ENCODE data around the gene NXPE4. TPM values are rescaled to one million over a fixed set of nuclear protein-coding genes. Genes with fewer than 3 reads are reported as not detected.

The NXPE4 gene
- total RNA-seq, 4 donors from 2014 or later: 0.22 TPM; not detected in 3

DNA sequence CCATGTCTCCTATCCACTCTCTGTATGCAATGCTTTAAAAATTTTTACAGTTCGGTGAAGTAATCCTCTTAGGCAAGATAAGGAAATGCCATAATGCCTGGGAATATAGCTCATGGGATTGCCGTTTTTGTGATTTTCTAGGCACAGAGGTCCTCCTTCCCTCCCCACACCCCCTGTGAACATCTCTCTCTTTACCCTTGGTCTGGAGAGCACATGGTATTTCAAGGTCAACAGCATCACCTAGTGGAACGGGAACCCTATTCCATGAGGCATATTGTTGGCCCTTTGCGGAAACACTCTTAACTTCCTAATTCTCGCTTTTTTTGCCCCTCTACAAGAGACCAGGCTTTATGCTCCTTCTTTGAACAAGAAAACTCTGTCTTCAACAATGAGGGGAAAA, 8.8 kb downstream of the NXPE4 start:
- TF ChIP-seq, protein P1, sequence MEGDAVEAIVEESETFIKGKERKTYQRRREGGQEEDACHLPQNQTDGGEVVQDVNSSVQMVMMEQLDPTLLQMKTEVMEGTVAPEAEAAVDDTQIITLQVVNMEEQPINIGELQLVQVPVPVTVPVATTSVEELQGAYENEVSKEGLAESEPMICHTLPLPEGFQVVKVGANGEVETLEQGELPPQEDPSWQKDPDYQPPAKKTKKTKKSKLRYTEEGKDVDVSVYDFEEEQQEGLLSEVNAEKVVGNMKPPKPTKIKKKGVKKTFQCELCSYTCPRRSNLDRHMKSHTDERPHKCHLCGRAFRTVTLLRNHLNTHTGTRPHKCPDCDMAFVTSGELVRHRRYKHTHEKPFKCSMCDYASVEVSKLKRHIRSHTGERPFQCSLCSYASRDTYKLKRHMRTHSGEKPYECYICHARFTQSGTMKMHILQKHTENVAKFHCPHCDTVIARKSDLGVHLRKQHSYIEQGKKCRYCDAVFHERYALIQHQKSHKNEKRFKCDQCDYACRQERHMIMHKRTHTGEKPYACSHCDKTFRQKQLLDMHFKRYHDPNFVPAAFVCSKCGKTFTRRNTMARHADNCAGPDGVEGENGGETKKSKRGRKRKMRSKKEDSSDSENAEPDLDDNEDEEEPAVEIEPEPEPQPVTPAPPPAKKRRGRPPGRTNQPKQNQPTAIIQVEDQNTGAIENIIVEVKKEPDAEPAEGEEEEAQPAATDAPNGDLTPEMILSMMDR (IDR thresholded peaks at IDR 0.05; ENCODE audit: low read depth): no peak

DNA sequence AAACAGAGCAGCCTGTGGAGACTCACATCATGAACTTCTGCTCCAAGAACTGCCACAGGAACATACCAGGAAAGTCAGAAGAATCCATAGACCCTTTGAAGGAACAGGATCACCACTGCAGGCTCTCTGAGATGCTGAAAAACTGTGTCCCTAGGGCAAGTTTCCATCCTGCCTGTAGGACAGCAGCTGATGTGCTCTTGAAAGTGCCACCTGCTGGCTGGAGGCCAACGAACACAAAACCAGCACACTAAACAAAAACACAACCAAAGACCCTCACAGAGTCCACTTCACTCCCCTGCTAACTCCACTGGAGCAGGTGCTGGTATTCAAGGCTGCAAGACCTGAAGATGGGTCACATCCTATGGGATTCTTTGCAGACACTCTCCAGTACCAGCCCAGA, 23.9 kb downstream of the NXPE4 start:
- TF ChIP-seq, protein P1 (IDR thresholded peaks at IDR 0.05; ENCODE audit: low read depth): no peak

DNA sequence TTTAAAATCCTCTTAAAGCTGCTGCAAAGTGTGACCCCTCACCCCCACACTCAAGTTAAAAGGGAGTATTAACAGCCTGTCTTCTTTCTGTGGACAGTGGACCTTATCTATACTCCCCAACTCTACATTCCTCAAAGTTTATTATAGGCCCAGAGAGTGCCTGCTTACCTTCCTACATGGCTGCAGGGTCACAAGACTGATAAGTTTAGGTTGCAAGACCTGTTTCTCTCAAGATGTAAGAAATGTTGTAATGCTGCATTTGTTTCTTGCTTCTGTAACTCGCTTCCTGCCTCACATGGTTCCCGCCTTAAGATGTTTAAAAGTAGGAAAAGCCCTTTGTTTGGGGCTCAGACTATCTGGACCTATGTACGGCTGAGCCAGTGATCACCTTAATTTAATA, 25.8 kb downstream of the NXPE4 start:
- TF ChIP-seq, protein P1 (IDR thresholded peaks at IDR 0.05; ENCODE audit: low read depth): no peak

DNA sequence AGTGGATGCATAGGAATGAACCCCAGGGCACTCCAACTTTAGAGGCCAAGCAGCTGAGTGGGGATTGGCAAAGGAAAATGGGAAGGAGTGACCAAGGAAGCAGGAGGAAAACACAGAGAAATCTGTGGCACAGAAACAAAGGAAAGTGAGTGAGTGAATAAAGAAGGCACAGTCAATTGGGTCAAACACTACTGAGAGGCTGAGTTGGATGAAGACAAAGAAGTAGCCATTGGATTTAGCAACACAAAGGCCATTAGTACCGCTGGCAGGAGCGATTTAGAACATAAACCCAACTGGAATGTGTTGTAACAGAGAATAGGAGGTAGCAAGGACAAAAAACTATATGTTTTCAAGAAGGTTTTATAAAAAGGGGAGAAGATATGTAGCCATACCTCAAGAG, 29.3 kb downstream of the NXPE4 start:
- TF ChIP-seq, protein P1 (IDR thresholded peaks at IDR 0.05; ENCODE audit: low read depth): no peak

DNA sequence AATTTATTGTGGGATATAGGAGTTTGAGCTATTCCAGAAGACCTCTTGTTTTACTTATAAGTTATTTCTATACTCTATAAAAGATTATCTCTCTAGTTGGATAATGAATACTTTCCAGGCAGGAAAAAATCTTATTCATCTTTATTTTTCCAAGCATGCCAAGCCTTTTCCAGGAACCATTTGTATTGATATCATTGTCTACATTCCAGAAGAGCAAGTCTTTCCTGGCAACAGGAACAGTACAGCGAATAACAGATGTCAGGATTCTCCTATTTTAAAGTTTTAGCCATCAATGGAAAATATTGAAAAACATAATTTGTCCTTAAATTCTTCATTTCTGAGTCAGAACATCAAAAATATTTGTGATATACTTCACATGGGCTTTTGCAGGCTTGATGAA, 30.8 kb downstream of the NXPE4 start:
- TF ChIP-seq, protein P1 (IDR thresholded peaks at IDR 0.05; ENCODE audit: low read depth): no peak

DNA sequence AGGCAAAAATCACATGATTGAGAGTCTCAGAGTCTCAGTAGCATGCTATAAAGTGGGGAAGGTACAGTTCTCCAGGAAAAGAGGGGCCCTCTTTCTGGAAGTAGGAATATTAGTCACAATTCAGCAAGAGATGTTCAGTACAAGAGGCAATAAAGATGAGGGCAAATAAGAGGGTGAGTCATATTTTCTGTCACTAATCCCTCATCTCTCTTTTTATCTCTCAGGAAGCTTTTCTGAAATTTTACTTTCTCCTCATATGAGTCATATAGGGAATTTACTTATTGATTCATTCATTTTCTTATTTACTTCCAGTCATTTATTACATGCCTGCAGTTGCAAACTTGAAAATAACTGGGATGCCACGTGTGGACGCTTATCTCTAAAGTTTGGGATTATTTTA, 32.5 kb downstream of the NXPE4 start:
- TF ChIP-seq, protein P1 (IDR thresholded peaks at IDR 0.05; ENCODE audit: low read depth): no peak

DNA sequence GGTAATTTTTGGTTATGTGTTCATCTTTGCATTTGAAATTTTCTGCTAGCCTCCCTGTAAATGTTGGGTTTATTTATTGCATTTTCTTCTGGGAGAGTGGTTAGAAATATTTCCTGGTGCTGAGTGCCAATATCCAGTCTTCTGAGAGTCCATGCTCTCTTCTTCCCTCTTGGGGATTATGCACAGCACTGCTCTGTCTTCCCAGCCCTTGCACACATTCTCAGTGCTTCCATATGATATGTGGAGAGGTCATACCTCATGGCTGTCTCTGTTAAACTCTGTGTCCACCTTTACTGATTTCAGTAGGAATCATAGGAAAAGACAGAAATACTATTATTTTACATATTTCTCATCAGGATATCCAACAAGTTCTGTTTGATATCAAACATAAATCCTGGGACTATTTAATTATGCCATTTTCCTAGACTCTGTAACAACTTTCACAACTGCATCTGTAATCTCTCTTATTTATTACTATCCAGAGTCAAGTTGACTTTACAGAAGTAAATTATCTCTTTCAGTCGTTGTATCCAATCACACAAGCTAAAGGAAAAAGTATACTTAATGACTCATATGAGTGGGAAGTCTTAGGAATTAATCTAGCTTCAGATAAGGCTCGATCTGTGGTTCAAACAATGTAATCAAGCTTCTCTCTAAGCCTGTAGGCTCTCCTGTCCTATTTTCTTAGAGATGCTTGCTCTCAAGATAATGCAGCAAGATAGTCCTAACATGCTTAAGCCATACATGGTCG, 33.2 kb downstream of the NXPE4 start:
- TF ChIP-seq, protein P1 (IDR thresholded peaks at IDR 0.05; ENCODE audit: low read depth): no peak

Data from subcutaneous adipose tissue (tissue), 4 donors.